GM21526 (cell line): ENCODE data around the gene PRDM16.

Source experiments
- ATAC-seq: cut with Tn5 transposase; IDR thresholded peaks from one replicate; pipeline ENCODE4 v1.9.1; 2021; ENCODE audit warnings: moderate library complexity; ENCODE audit not compliant: unreplicated experiment, low FRiP score

Gene PRDM16

DNA sequence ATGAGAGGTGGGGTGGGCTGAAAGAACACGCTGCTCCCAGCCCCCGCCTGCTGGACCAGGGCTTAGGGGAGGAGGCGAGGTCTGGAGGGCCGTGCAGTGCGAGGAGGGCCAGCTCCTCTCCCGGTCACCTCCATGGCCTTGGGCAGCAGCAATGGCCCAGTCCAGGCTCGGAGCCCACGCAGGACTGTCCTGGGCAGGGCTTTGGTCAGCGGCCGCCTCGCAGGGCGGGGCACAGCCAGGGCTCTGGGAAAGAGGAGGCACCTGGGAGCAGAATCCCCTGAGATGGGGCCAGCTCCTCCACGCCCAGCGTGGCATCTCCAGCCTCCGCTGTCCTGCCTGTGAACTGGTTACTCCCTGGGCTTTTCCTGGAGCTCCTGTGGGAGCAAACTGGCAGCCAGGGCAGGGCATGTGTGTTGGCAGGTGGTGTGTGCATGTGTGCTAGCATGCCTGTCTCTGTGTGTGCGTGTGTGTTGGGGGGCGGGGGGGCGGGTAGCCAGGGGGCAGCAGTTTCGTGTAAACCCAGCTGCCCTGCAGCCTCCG, 412.9 kb downstream of the PRDM16 start:
- no peak for ATAC-seq

DNA sequence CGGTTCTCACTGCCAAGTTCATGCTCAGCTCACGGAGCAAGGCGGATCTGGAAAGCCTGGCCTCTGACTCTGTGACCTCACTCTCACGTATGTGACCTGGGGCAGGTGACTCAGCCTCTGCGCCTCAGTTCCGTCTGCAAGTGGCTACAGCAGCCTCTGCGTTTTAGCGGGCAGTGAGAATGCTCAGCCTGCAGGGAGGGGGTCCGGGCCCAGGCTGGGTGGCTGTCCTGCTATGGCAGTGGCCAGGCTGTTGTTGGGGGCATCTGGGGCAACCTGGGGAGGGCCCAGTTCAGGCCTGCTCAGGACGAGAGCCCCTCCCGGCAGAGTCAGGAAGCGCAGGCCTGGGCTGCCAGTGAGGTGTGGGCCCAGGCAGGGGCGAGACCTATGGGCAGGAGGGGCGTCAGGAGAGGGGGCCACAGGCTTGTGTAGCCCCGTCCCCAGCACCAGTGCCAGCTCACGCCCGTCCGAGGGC, 413.4 kb downstream of the PRDM16 start:
- no peak for ATAC-seq

DNA sequence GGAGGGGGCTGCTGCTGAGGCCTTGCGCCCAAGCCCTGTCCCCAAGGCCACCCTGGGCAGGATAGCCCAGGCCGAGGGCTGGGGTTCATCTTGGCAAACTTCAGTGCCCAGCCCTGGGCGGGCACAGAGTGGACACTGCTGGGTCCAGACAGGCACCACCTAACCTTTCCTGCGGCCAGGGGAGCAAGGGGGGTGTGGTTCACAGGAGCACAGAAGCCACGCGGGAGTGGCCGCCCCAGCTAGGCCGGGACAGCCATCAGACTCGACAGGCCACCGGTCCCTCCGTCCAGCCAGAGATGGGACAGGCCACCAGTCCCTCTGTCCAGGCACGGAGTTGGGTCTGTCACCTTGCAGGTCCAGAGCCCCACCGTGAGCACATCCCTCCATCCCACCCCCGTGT, 414.4 kb downstream of the PRDM16 start:
- ATAC-seq: no peak

DNA sequence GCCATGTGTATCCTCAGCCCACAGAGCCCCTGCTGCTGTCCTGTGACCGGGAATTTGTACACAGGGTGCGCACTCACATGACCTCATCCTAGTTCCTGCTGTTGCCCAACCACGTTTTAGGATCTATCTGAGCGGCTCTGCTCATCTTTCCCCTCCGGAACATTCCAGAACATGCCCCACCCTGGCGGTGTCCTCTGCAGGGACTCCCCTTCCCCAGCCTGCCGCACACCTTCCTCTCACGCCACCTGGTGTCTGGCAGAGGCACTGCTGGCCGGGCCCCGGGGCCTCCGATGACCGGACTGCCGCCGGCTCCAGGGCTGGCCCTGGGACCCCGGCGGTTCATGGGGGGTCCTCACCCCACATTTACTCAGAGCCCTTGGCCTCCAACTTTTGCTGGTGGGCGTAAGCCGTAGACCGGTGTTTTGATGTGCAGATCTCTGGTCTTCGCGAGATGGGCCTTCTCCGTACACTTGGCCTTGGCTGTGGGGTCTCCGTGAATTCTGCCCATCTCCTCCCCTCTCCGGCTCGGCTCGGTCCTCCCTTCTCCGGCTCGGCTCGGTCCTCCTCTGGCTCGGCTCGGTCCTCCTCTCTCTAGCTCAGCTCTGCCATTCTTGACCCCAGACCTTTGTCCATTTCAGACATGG, 414.9 kb downstream of the PRDM16 start:
- ATAC-seq: no peak

DNA sequence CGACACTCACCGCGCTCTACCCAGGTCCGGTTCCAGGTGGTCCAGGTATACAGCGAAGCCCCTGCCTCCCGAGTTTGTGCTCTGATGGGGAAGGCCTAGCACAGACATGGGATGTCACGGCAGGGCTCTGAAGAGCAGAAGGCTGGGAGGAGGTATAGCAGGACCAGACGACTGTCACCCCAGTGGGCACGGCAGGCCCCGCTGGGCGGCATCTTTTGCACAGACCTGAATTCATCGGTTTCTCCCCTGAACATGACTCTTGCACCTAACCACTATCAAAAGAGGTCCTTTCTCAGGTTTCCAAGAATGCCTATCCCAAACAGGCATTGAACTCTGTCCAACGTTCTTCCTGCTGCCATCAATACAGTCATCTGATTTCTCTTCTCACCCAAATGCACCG, 416.0 kb downstream of the PRDM16 start:
- no peak for ATAC-seq
